Pancreas (tissue), 10 donors: ENCODE measurements around the gene KDM4C. TPM values are rescaled to one million over a fixed set of nuclear protein-coding genes. Genes with fewer than 3 reads are reported as not detected.

Experiments
- ATAC-seq, 4 donors: fragments of 200-7000 bp; cut with Tn5 transposase; one replicate each; pipeline versions ENCODE4 v1.8.0 to v1.9.1; 2020; ENCODE audit warnings: mild to moderate bottlenecking in 4 of 4, moderate library complexity in 4 of 4
- DNase-seq, 6 donors: peaks; one replicate each; pipeline ENCODE4 v3.0.0-alpha.2; 2020
- FAIRE-seq: peaks from 2 replicates; lab custom pipeline; 2012; peaks lifted over from hg19 to GRCh38; lab: Jason Lieb, UNC
- H3K27ac ChIP-seq, 4 donors: fragments of 200-600 bp; sonication (generic); 1 replicate in 3 of 4; 2 replicates in 1 of 4; pipeline versions ENCODE4 v1.5.0 to v1.8.0; 2020
- H3K27me3 ChIP-seq, 4 donors: fragments of 200-600 bp; one replicate each; pipeline ENCODE4 v1.8.0; 2021
- H3K36me3 ChIP-seq, 3 donors: fragments of 200-600 bp; sonication (generic) in 1 of 3; one replicate each; pipeline versions ENCODE4 v1.5.0 to v1.8.0; 2020 to 2021
- H3K4me1 ChIP-seq, 3 donors: fragments of 200-600 bp; one replicate each; pipeline ENCODE4 v1.8.0; 2021
- H3K4me3 ChIP-seq, 4 donors: fragments of 200-600 bp; sonication (generic) in 2 of 4; one replicate each; pipeline versions ENCODE4 v1.5.0 to v1.8.0; 2020 to 2021
- H3K9me3 ChIP-seq, 4 donors: fragments of 200-600 bp; one replicate each; pipeline ENCODE4 v1.8.0; 2021
- WGBS, 2 donors: extraction: QIAGEN DNeasy Blood & Tissue Kit; methylation state at CpG; one replicate each; pipeline ENCODE4 v1.1.7; 2013; 5-methylcytosine and 5-hydroxymethylcytosine counted together
- intact Hi-C, 3 donors: fragments of 100-400 bp; cut with DNase I; formaldehyde crosslinking; loops; one replicate each; pipeline versions ENCODE4 v1.11.1 to v1.14.2; 2022
- polyA plus RNA-seq, 2 donors: library from polyadenylated mRNA; stranded (reverse); fragments of 200-250 nt; gene quantifications; one replicate each; pipeline ENCODE4 v1.2.3, GENCODE V29; 2013
- total RNA-seq, 6 donors: library from RNA; stranded (reverse); fragmentation: NEBNext Ultra II Directional in 4 of 6; extraction: Animal tissue kit (Norgen Biotek cat#: 25700) in 4 of 6; gene quantifications; one replicate each; pipeline versions ENCODE4 v1.2.1 to v1.2.4, GENCODE V29; 2021 to 2023
- TF ChIP-seq, protein P1 (sequence below), 4 donors: fragments of 200-600 bp; sonication (generic) in 3 of 4; IDR thresholded peaks; one replicate each; pipeline versions ENCODE4 v1.5.0 to v1.8.0; 2021; ENCODE audit warnings: antibody characterized with exemption in 4 of 4
- donor health status: healthy with polysubstance abuse.
- donor health status: DM: no; HTN: no; CAD: no; lungs with moderate emphysema.
- donor health status: DM: no; HTN: no; CAD: no.
- donor health status: control.
- donor health status: control.
- donor health status: Bipolar disorder and iron deficiency.
- donor health status: DM: yes; HTN: yes; CAD: no.
- donor health status: DM: no; HTN: no; CAD: no.
- donor health status: DM: no; HTN: no; CAD: no.
- donor health status: DM: yes; HTN: yes; CAD: no.

KDM4C gene
- total and polyA plus RNA-seq, 8 donors: 10.5 to 30.8 (median 19.7) TPM

DNA sequence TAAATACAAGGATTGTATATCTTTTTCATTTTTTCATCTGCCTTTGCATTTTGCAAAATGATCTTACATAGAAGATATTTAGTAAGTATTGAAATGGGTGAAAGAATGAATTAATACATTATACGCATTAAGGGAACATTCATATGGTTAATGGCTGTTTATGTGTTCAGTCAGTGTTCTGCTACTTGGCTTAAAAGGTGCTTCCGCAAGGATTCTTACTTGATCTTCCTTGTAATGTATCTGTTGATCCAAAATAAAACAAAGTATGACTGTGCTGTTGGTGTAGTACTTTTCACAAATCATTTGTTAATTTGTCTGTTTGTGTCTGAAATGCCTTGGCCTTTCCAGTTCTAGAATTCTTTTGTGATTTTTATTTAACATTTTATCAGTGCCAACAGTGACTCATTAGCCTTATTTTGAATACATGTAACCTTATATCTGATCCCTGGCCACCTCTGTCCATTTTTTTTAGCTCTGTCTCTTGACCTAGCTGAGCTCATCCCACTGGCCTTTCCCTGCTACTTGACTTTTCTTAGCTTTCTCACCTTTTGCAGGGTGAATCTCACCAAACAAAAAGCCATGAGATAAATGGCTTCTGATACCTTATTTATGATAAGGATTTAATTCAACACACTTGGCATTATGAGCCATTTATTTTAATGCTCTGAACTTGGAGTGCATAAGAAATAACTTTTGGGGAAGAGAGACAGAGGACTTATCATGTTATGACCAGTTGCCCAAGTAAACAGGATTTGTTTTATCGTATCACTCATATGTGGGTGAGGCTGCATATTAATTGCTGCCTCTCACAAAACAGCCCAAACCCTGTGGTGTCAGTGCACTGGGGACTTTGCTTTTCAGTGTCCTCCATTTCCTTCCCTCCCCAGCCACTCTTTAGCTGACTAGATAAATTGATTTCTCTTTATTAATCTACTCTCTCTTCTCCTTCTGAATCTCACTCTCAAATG, 340.3 kb downstream of the KDM4C start:
- DNase-seq: no peak
- Histone ChIP-seq H3K27ac (no peak overlapping the region), H3K27me3 (no peaks in the 10 kb centered on the region), H3K4me3 (no peak overlapping the region), H3K9me3 (no peaks in the 10 kb centered on the region), H3K4me1 (no peaks in the 10 kb centered on the region), H3K36me3 (no peaks in the 10 kb centered on the region)
- FAIRE-seq: no peak
- intact Hi-C loops: no loop called here
- ATAC-seq: no peak
- TF ChIP-seq, protein P1, sequence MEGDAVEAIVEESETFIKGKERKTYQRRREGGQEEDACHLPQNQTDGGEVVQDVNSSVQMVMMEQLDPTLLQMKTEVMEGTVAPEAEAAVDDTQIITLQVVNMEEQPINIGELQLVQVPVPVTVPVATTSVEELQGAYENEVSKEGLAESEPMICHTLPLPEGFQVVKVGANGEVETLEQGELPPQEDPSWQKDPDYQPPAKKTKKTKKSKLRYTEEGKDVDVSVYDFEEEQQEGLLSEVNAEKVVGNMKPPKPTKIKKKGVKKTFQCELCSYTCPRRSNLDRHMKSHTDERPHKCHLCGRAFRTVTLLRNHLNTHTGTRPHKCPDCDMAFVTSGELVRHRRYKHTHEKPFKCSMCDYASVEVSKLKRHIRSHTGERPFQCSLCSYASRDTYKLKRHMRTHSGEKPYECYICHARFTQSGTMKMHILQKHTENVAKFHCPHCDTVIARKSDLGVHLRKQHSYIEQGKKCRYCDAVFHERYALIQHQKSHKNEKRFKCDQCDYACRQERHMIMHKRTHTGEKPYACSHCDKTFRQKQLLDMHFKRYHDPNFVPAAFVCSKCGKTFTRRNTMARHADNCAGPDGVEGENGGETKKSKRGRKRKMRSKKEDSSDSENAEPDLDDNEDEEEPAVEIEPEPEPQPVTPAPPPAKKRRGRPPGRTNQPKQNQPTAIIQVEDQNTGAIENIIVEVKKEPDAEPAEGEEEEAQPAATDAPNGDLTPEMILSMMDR (IDR thresholded peaks at IDR 0.05): no peak
- 92 to 96% methylated on average over 3 of the region's 3 CpGs for WGBS, 2 donors

DNA sequence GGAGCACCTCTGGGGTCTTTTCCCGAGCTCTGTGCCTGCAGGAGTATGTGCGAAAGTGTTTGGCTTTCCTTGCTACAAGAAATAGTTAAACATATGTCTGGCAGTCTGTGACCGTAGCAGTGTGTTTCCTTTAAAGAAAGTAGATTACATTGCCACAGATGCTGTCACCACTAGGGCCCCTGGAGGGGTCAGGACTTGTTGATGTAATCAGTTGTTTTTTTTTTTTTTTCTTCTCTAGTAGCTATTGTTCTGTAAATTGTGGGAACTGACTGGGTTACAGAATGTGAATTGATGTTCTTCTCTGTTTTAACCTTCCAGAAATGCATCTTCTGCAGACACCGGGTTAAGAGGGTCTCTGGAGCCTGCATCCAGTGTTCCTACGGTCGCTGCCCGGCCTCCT, 345.6 kb downstream of the KDM4C start:
- intact Hi-C loops: no loop called here
- H3K4me1 ChIP-seq: no peaks in the 10 kb centered on the region
- H3K27ac ChIP-seq: no peak overlapping the region
- DNase-seq (no peak), FAIRE-seq (no peak), ATAC-seq (no peak)
- WGBS, 2 donors: 93 to 95% methylated on average over 7 of the region's 7 CpGs
- H3K4me3 ChIP-seq: no peak overlapping the region
- H3K27me3 ChIP-seq: no peaks in the 10 kb centered on the region
- H3K9me3 ChIP-seq: no peaks in the 10 kb centered on the region
- TF ChIP-seq, protein P1 (IDR thresholded peaks at IDR 0.05): no peak
- H3K36me3 ChIP-seq: peaks cover 0 to 24% (median 3%) of the 10 kb centered on the region in 3 donors

DNA sequence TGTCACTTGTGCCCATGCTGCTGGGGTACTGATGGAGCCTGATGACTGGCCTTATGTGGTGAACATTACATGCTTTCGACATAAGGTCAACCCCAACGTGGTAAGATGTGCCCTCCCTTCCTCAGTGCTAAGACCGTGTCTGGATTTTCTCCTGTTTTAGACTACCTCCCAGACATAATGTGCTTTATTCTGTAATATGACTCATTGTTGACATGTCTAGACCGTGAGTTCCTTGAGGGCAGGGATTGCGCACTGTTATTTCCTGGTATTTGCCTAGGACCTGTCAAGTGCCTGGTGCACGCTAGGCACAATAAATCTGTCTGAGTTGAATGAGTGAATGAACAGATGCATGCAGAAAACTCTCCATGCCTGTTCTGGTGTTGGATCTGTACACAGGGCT, 346.0 kb downstream of the KDM4C start:
- DNase-seq: no peak
- WGBS, 2 donors: 91% methylated on average over 6 of the region's 6 CpGs
- Histone ChIP-seq H3K27me3 (no peaks in the 10 kb centered on the region), H3K36me3 (peaks cover 0 to 24% (median 3%) of the 10 kb centered on the region in 3 donors), H3K27ac (no peak overlapping the region), H3K9me3 (no peaks in the 10 kb centered on the region), H3K4me1 (no peaks in the 10 kb centered on the region), H3K4me3 (no peak overlapping the region)
- TF ChIP-seq, protein P1 (IDR thresholded peaks at IDR 0.05): no peak
- FAIRE-seq: no peak
- ATAC-seq: no peak
- intact Hi-C loops: no loop called here

DNA sequence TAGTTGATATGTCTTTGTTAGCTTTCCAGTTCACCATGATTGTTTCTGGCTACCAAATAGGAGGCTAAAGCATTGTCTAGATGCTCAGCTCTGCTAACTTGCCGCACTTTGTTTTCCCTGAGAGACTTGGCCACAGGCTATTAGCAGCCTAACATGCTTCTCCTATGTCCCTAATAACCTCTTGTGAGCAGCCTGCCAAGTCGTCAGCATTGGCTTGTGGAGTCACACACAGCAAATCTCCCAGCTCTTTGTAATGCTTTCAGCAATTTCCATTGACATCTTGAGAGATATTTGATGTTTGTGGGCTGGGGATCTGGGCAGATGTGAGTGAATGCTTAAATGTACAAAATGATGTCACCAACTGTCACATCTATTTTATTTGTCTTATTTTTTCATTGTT, 346.9 kb downstream of the KDM4C start:
- no peaks in the 10 kb centered on the region for H3K4me1 ChIP-seq
- no peaks in the 10 kb centered on the region for H3K27me3 ChIP-seq
- H3K4me3 ChIP-seq: no peak overlapping the region
- DNase-seq (no peak), FAIRE-seq (no peak), ATAC-seq (no peak)
- TF ChIP-seq, protein P1 (IDR thresholded peaks at IDR 0.05): no peak
- no peaks in the 10 kb centered on the region for H3K9me3 ChIP-seq
- WGBS, 2 donors: 88 to 89% methylated on average over 2 of the region's 2 CpGs
- H3K36me3 ChIP-seq: peaks cover 0 to 24% (median 3%) of the 10 kb centered on the region in 3 donors
- no peak overlapping the region for H3K27ac ChIP-seq
- intact Hi-C loops: no loop called here

DNA sequence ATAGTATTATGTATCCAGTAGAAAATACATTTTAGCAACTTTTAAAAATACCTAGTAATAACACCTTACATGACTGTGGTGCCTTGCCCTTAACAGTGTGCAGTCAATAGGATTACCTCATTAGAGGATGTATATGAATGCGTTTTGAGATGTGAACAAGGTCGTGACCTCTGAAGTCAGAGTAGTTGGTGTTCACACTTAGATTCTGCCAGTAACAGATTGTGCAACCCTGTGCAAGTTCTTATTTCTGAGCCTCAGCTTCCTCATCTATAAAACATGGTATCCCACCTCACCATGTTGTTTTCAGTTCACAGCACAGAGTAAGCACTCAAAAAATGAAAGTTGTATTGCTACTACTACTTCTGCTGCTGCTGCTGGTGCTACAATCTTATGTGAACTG, 347.3 kb downstream of the KDM4C start:
- intact Hi-C loops: no loop called here

More for the DNA sequence above, 347.3 kb downstream of the KDM4C start:
- Histone ChIP-seq H3K9me3 (no peaks in the 10 kb centered on the region), H3K36me3 (peaks cover 0 to 24% (median 3%) of the 10 kb centered on the region in 3 donors), H3K4me3 (no peak overlapping the region), H3K27ac (no peak overlapping the region), H3K27me3 (no peaks in the 10 kb centered on the region), H3K4me1 (no peaks in the 10 kb centered on the region)
- ATAC-seq: no peak
- FAIRE-seq: no peak
- 74 to 92% methylated on average over 2 of the region's 2 CpGs for WGBS, 2 donors
- DNase-seq: no peak
- TF ChIP-seq, protein P1 (IDR thresholded peaks at IDR 0.05): no peak
